K562 (cell line): ENCODE measurements around the gene TUBG2. TPM values are rescaled to one million over a fixed set of nuclear protein-coding genes. Genes with fewer than 3 reads are reported as not detected.

Experiments used
- CBX2 ChIP-seq: fragments of 200-600 bp; sonication (generic); IDR thresholded peaks from one replicate; pipeline ENCODE4 v1.6.1; 2012; ENCODE audit warnings: mild to moderate bottlenecking, low read length, inconsistent platforms; ENCODE audit not compliant: insufficient read depth, poor library complexity, severe bottlenecking
- CCAR2 ChIP-seq: fragments of 200-400 bp; formaldehyde crosslinking; IDR thresholded peaks from 2 replicates; pipeline ENCODE4 v1.6.1; 2017; ENCODE audit warnings: mild to moderate bottlenecking, low read depth, low read length
- CEBPB ChIP-seq: fragments of 450-650 bp; IDR thresholded peaks from 2 replicates; pipeline ENCODE4 v1.6.1; 2016; ENCODE audit warnings: missing genetic modification characterization, missing compliant biosample characterization
- DIDO1 ChIP-seq: fragments of 450-650 bp; IDR thresholded peaks from 2 replicates; pipeline ENCODE4 v1.6.1; 2016; ENCODE audit warnings: low read depth, missing biosample characterization, missing genetic modification characterization
- DMBX1 ChIP-seq: fragments of 250-450 bp; sonication (Bioruptor Pico); IDR thresholded peaks from 2 replicates; pipeline ENCODE4 v1.8.0; 2022; ENCODE audit warnings: inconsistent platforms, mild to moderate bottlenecking, moderate library complexity, borderline replicate concordance
- HDAC8 ChIP-seq: fragments of 450-650 bp; IDR thresholded peaks from 2 replicates; pipeline ENCODE4 v1.6.1; 2016; ENCODE audit warnings: mild to moderate bottlenecking, missing genetic modification characterization, moderate library complexity, missing compliant biosample characterization
- JUNB ChIP-seq: fragments of 450-650 bp; formaldehyde crosslinking; conservative IDR thresholded peaks from 2 replicates; pipeline ENCODE4 v1.4.0; 2020; ENCODE audit warnings: mild to moderate bottlenecking
- KAT7 ChIP-seq: sonication (generic); formaldehyde crosslinking; IDR thresholded peaks from 2 replicates; pipeline ENCODE4 v1.8.0; 2022; ENCODE audit warnings: missing genetic modification reagents, mild to moderate bottlenecking, borderline replicate concordance
- KLF10 ChIP-seq: fragments of 250-450 bp; sonication (Bioruptor Pico); IDR thresholded peaks from 2 replicates; pipeline ENCODE4 v1.6.1; 2021; ENCODE audit warnings: matching md5 sums
- MAZ ChIP-seq, 2 experiments: fragments of 450-650 bp in 1 of 2; sonication (generic) in 1 of 2; formaldehyde crosslinking; IDR thresholded peaks in 1 of 2; conservative IDR thresholded peaks in 1 of 2; 2 replicates each; pipeline versions ENCODE4 v1.4.0 to v1.5.0; 2020; ENCODE audit warnings: mild to moderate bottlenecking in 1 of 2, missing genetic modification reagents in 1 of 2
- MXD1 ChIP-seq: fragments of 250-450 bp; sonication (Bioruptor Pico); IDR thresholded peaks from 2 replicates; pipeline ENCODE4 v1.8.0; 2021; ENCODE audit warnings: borderline replicate concordance, mild to moderate bottlenecking, moderate library complexity; ENCODE audit not compliant: poor library complexity, severe bottlenecking
- POLR2A ChIP-seq: fragments of 450-650 bp; conservative IDR thresholded peaks from 2 replicates; pipeline ENCODE4 v1.6.1; 2016
- RB1 ChIP-seq: fragments of 450-650 bp; IDR thresholded peaks from 2 replicates; pipeline ENCODE4 v1.6.1; 2017; ENCODE audit warnings: low read depth, mild to moderate bottlenecking
- SAFB2 ChIP-seq: fragments of 200-400 bp; formaldehyde crosslinking; IDR thresholded peaks from 2 replicates; pipeline ENCODE4 v1.6.1; 2018; ENCODE audit warnings: borderline replicate concordance, low read length, low read depth, moderate library complexity; ENCODE audit not compliant: severe bottlenecking
- SMAD2 ChIP-seq: fragments of 150-350 bp; IDR thresholded peaks from 2 replicates; pipeline ENCODE4 v1.6.1; 2014; ENCODE audit warnings: low read depth, mild to moderate bottlenecking, low read length
- TBL1XR1 ChIP-seq, 2 experiments: IDR thresholded peaks; 2 replicates each; pipeline ENCODE4 v1.6.1; 2012; ENCODE audit warnings: improper control_type of control experiment in 2 of 2, low read length in 2 of 2, mild to moderate bottlenecking in 1 of 2
- THRA ChIP-seq: fragments of 450-650 bp; IDR thresholded peaks from 2 replicates; pipeline ENCODE4 v1.6.1; 2017; ENCODE audit warnings: mild to moderate bottlenecking, moderate library complexity
- ZNF41 ChIP-seq: fragments of 250-450 bp; sonication (Bioruptor Pico); conservative IDR thresholded peaks from 2 replicates; pipeline ENCODE4 v1.4.0; 2020; ENCODE audit warnings: mild to moderate bottlenecking
- ZNF609 ChIP-seq: sonication (generic); formaldehyde crosslinking; IDR thresholded peaks from 2 replicates; pipeline ENCODE4 v1.8.1; 2023; ENCODE audit warnings: missing genetic modification reagents, mild to moderate bottlenecking, borderline replicate concordance
- ZNF79 ChIP-seq: fragments of 250-450 bp; sonication (Bioruptor Pico); IDR thresholded peaks from 2 replicates; pipeline ENCODE4 v1.4.0; 2020; ENCODE audit warnings: low read depth, mild to moderate bottlenecking, moderate library complexity
- polyA plus RNA-seq, 8 experiments: library from polyadenylated mRNA; depleted of rRNA in 4 of 8; stranded (reverse) in 5 of 8; unstranded in 3 of 8; fragments of >200 nt; fragmentation: Nextera tagmentation in 2 of 8; fragmentation: Illumina TruSeq in 1 of 8; extraction: Ambion mirVana in 2 of 8; extraction: Trizol in 1 of 8; gene quantifications; 2 replicates each; pipeline versions ENCODE4 v1.2.1 to v1.2.3, GENCODE V29; 2011 to 2014; ENCODE audit warnings: inconsistent platforms in 1 of 8, missing spikeins in 1 of 8
- total RNA-seq, 7 experiments: library from RNA; depleted of rRNA in 6 of 7; stranded (reverse); fragments of >200 nt in 6 of 7; fragmentation: Illumina TruSeq in 2 of 7; extraction: Trizol in 2 of 7; gene quantifications; 2 replicates each; pipeline versions ENCODE4 v1.2.1 to v1.2.3, GENCODE V29; 2011 to 2021; ENCODE audit warnings: low replicate concordance in 1 of 7
- TF ChIP-seq, protein P1 (sequence below): fragments of 450-650 bp; formaldehyde crosslinking; IDR thresholded peaks from 2 replicates; pipeline ENCODE4 v1.4.0; 2020; ENCODE audit warnings: mild to moderate bottlenecking, moderate library complexity

TUBG2 gene
- total and polyA plus RNA-seq, 9 of the 15 experiments (the other 6 are each of a cell fraction or from before 2014, with no cell fraction given), result 0.09 to 0.80 (median 0.24) TPM; not detected in 2

GRCh38 chr17:42676424-42677011, 17.4 kb downstream of the TUBG2 start, which contains the start of gene PLEKHH3 (continued):
- TF ChIP-seq CBX2 (no peak), HDAC8 (no peak), KLF10 (CRISPR knock-in tag) (no peak), TBL1XR1 (IDR thresholded peaks at IDR 0.05; ENCODE audit: low read length in 2 of 2) (no peak), DMBX1 (CRISPR knock-in tag) (no peak), POLR2A (peak; percentile 66), THRA (no peak), CEBPB (tag) (no peak), KAT7 (CRISPR knock-in tag) (0 out of 2 replicates have a peak, but pooled peaks have one; percentile 57), CCAR2 (no peak), ZNF41 (no peak), ZNF609 (no peak), ZNF79 (CRISPR knock-in tag) (no peak), DIDO1 (tag) (no peak), MAZ (CRISPR knock-in tag; conservative IDR thresholded peaks at IDR 0.05 in 1 of 2, IDR thresholded peaks at IDR 0.05 in 1 of 2) (peak; percentile 53 to 73; a peak in 3 of 4 replicates), MXD1 (CRISPR knock-in tag) (no peak), SMAD2 (no peak), RB1 (peak; percentile 73), JUNB (CRISPR knock-in tag) (no peak), SAFB2 (no peak)
- TF ChIP-seq, protein P1, sequence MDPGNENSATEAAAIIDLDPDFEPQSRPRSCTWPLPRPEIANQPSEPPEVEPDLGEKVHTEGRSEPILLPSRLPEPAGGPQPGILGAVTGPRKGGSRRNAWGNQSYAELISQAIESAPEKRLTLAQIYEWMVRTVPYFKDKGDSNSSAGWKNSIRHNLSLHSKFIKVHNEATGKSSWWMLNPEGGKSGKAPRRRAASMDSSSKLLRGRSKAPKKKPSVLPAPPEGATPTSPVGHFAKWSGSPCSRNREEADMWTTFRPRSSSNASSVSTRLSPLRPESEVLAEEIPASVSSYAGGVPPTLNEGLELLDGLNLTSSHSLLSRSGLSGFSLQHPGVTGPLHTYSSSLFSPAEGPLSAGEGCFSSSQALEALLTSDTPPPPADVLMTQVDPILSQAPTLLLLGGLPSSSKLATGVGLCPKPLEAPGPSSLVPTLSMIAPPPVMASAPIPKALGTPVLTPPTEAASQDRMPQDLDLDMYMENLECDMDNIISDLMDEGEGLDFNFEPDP (CRISPR knock-in tag), result no peak
